Hematopoietic multipotent progenitor cell treated with erythropoietin and hydrocortisone succinate and interleukin-3 and kit ligand, for 4 days (in vitro differentiated cells): Measurements from ENCODE around the gene DEPP1.

Experiments used
- DNase-seq: peaks from one replicate; pipeline ENCODE4 v3.0.0-alpha.2; 2015

DEPP1 gene

DNA sequence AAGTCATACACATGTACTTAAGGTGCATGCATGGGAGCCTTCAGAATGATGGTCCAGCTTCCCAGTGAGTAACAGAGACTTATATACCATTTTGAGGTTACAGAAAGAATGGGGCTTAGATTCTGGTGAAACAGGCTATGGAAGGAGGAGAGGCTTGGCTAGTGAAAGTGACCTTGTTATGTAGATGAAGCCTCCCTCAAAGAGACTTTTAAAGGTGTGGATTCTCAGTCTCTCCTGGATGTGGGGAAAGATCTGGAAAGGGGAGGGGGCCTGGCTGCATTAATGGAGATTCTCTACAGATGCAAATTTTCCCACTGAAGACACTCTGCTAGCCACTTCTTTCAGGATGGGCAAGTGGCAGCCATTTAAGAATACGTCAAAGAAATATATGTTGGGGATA is 13.5 kb downstream of the DEPP1 start:
- DNase-seq = no peak

DNA sequence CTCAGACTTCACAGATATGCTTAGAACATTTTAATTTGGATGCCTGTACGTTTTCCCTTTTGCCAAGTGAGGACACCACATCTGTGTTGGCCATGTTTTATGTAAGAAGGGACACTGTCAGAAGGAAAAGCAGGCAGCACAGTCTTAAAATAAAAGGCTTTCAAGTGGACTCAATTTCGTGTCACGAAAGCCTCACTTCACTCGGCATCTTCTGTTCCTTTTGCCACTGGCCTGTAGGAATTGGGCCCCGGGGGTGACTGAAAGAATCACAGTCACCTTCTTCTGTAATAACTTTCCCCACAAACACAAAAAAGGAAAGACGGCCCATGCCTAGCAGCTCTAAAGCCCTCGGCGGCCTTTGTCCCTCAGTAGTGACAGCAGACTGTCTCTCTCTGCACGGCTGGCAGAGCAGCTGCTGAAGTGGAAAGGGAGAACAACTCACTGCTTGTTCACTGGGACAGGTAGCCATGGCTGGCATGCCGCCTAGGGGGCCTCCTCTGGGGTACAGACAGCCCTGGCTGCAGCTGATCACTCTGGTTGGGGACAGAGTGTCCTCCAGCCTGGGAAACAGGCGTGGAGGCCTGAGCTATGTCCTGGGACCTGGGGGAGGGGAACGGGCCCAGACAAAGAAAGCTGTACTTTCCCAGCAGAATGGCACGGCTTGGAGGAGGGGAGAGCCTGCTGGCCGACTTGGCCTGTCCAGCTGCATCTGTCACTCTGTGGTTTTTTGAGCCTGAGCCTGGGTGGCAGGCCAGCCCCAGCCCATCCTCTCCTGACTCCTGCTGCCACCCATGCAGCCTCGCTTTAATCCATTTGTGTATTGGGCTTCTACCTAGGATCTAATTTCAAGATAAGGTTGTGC is 14.6 kb downstream of the DEPP1 start:
- DNase-seq = no peak

DNA sequence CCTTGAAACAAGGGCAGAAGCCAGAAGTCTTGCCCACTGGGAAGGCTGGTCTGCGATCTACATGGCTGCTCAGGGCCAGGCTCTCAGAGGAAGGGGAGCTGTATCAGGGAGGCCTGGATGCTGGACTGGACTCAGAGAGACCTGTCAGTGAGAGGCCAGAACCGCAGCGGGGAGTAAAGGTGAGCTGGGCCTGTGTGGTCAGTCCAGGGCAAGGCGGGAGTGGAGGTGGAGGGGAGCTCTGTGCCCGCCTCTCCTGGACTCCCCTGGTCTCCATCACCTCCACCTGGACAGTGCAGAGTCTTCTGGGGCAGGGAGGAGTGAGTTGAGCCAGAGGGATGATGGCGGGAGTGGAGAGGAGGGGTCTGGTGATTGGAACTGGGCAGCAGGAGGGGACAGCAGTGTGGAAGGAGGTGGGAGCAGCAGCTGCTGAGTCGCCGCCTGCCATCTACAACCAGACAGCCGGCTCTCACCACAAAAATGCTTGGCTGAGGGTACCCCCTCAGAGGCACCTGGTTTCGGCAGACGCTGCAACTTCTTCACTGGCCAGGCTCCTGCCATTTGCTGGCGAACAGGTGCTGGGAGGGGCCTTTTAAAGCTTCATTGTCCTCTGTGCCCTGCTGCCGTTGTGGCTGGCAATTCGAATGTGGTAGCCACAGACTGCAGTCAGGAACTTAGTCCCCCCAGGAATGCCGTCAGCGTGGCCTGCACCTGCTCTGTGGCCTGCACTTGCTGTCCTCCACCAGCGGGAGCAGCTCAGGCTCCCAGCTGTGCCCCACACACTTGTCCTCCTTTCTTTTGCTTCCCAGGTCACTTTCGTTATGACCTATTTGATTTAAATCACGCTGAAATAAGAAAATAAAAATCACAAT is 15.5 kb downstream of the DEPP1 start:
- no peak for DNase-seq

DNA sequence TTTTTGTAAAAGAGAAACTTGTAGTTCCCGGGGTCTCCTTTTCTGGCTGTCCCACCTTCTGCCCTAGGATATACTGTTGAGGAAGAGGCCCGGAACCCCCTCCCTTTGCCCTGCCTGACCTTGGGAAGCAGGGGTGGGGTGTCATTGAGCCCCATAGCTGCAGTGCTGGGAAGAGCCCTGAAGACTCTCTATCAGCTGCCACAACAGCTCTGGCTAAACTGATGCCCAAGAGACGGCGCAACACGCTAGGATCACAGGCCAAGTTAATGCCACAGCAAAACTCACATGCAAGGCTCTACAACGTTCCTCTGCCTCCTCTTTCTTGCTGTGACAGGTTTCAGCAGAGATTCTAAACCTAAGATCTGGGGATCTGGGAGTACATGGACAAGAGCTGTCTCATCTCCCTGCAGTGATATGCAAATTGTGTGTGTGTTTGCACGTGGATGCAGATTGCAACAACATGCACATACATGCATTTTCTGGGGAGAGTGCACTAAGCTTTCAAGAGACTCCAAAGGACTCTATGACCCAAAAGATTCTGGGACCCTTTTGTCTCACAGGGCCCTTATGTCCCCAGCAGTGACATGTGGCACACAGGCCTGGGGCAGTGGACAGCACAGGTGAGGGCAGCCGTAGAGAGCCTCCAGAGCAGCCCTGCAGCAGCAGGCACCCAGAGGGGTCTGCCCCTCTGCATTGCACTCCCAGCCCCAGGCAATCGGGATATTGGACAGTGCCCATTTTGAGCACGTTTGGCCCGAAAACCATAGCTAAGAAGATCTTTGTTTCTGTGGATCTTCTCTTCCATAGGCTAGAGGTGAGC is 16.5 kb downstream of the DEPP1 start:
- DNase-seq = no peak

DNA sequence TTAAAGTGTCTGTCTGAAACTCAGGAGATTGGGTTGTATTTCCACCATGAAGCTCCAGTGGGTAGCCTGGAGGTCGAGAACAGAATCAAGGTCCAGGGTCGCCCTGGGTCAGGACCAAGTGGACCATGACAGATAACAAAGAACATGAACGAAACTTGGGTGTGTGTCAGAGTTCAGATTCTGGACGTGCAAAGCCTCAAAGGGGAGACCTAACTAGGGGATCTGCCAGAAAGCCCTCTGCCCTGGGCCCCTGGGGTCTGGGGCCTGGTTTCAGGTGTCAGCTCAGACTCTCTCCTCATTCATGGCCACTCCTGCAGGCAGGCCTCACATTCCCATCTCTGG is 17.4 kb downstream of the DEPP1 start:
- no peak for DNase-seq

DNA sequence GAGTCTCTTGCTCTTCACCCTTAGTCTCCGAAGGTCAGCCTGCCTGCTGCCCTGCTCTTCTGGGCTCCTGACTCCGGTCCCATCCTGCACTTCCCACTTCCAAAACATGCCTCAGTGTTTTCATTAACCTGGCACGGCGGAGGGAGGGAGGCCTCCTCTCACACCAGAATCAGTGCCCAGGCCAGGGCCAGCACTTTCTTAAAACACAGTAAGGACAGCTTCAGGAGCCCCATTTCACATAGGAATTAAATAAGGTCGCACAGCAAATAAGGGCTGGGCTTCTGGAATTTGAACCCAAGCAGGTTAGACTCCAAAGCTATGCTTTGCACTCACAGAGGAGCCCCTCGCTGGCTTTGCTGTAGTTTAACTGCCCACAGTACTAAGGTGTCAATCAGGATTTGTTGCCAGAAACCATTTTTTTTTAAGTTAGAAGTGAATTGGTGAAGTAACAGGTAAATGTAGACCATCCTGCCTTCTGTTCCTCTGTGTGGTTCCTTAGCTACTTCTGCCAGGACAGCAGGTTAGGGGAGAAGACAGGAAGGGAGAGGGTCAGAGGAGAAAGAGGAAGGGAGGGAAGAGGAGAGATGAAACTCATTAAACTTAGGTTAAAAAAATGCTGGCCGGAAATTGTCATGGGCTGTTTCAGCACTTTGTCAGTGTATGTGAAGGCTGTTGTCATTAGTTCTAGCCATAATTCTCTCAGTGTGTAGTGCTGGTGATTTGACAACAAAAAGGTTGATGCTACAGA is 18.0 kb downstream of the DEPP1 start:
- DNase-seq = no peak

DNA sequence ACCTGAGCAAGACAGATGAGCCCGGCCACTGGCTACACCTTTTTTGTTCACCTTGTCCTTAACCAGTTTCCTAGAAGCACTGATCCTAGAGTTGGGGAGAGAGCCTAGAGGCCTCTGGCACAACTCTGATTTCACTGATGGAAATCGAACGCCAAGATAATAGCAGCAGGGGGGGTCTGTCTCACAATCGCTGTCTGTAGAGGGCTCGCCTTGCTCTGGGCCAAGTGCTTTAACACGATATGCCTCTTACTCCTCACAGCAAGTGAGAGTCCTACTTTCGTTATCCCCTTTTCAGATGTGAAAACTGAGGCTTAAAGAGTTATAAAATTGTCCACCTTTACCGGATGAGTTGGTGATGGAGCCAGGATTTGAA is 18.5 kb downstream of the DEPP1 start:
- no peak for DNase-seq

DNA sequence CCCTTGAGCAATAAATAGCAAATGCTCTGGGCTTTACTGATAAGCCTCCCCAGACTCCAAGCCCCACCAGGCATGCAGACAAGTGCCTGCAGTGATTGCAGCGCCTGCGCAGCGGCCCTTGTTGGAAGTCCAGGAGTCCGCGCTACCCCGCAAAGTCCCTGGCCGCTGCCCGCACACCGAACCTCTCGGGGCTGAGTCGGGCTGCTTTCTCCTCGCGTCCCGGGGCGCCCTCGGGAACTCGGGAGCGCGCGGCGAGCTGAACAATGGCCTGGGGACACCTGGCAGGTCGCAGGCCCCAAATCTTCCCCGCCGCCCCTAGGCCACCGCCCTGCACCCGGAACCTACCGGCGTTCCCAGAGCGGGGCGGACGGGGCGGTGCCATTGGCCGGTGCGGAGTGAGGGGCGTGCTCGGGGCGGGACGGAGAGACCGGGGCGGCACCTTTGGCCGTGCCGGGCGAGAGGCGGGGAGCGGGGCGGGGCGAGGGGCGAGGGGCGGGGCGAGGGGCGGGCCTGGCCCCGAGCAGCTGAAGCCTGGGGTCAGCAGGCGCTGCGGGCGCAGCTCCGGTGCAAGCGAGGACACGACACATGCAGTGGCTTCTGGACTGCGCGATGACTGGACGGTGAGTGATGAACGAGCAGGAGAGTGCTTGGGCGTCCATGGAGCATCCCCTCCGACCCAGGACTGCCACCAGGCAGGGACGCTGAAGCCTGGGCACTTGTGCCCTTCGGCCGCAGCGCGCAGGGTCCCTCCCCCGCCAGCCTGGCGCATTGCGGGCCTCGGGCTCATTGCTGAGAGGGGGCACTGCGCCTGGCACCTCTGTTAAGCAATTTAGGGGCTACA is 19.1 kb downstream of the DEPP1 start, which contains the start of gene RASSF4:
RASSF4 (plus strand) TSS at position 556 of the 841 bp plus-strand sequence. CDS start 10,401 bp downstream, outside the sequence.
- peak; percentile 94 for DNase-seq

DNA sequence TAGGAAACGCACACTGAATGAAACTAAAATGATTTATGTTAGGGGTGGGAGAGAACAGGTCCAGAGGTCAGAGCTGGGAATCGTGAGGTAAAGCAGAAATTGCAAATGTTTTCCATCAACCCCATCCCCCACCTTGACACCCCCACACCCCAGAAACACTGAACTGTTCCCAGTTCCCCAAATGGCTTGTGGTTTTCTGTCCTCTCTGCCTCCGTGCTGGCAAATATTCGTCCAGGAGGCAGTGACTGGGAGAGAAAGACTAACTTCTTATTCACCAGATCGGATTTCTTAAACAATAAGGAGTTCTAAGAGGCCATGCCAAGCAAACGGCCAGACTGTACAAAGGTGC is 19.7 kb downstream of the DEPP1 start:
- no peak for DNase-seq

DNA sequence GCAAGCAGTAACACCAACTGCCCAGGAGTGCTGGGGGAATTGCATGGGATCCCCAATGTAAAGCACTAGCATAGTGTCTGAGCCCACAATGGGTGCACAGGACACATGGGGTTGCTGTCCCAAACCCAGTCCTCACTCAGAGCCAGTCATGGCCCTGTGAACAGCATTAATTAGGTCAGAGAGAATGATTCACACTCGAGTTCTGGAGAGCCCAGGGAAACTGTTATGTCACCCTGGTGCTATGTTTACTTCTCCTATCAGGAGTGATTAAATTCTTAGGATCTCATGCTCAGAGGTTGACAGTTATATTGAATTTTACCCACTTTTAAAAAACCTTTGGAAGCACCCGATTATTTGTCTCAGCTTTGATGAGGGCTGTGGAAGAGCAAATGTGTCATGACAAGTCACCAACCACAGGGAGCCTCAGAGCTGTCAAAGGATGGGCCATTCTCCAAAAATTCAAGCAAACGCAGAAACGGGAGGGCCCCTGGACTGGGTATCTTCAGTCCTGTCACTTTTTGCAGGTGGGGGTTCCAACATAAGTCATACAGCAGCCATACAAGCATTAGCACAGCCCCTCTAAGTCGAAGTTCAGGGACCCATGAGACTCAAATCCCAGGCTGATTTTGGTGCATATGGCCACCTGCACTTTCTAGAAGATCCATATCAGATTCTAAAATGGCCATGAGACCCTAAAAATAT is 20.3 kb downstream of the DEPP1 start:
- no peak for DNase-seq

DNA sequence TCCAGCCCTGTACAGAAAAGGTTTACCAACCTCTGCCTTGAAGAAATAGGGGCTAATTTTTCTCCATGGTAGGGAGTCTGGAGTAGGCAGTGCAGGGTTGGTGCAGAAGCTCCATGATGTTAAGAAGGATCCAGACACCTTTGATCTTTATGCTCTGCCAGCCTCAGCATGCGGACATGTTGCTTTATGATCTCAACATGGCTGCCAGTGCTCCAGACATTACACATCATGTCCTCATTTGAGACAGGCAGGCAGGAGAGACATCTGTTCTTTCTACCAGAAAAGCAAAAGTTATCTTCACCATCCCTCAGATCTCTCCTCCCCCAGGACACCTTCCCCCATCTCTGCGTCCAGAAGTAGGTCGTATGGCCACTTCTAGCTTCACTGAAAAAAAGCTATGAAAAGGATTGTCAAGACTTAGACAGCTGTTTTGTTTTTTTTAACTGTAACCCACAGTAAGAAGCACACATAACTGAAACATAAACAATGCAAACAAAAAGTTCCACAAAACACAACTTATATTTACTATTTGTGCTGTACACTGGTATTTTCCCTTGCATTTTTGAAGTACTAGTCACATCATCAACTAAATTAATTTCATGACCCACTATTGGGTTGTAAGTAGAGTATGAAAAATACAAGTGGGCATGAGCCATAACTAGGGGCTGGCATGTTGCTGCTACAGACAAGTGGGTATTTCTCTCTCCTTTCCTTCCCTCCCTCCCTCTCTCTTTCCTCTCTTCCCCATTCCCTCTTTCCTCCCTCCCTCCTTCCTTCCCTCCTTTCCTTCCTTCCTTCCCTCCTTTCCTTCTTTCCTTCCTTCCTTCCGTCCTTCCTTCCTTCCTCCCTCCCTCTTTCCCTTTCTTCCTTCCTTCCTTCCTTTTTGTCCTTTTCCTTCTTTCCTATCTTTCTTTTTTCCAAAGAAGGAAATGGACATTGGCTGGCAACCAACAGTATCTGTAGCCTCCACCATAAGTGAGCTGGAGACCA is 21.6 kb downstream of the DEPP1 start:
- no peak for DNase-seq

DNA sequence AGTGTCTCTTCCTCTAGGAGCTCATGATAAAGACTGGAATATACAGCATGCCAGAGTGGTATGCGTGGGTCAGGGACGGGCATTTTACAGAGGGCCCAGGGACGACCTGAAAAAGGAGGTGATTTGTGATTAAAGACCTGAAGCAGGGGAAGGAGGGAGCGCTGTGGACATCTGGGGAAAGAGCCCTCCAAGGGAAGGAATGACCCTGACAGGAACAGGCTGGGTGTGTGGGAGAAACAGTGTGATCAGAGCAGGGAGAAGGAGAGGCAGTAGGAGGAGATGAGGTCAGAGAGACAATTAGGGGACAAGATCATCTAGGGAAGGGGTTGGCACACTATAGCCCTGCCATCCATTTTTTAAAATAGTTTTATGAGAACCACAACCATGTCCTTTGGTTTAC is 22.4 kb downstream of the DEPP1 start:
- no peak for DNase-seq

DNA sequence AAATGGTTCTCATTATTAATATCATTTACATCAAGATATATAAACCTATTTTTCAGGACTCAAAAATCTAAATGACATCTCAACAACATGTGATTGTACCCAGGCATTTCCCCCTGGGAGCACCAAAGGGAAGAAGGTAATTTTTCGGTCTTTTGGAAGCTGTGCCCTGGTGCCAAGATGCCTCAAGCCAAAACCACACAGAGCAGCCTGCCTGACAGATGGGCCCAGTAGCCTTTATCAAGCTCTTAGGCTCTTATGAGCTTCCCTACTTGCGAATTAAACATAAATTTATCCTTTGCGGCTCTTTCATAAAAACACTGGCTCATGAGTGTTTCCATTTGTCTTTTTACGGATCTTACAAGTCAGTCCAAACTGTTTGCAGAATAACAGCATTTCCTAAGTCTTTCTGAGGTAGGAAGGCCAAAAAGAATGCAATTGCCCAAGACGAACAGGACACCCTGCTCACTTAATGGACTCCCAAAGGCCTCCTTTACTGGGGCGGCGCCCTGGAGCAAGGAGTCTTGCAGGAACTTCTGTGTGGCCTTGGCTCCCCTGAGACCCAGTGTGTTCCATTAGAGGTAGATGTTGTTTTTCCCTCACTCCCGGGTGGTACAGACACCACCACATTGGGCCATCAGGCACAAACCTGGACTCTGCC is 23.1 kb downstream of the DEPP1 start:
- DNase-seq = no peak

DNA sequence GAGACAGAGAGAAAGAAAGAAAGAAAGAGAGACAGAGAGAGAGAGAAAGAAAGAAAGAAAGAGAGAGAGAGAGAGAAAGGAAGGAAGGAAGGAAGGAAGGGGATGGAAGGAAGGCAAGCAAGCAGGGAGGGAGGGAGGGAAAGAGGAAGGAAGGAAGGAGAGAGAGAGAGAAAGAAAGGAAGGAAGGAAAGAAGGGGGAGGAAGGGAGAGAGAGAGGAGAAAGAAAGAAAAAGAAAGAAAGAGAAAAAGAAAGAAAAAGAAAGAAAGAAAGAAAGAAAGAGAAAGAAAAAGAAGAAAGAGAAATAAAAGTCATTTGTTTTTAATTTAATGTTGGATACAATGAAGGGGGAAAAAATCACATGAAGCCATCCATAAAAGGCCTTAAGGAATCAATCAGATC is 23.6 kb downstream of the DEPP1 start:
- DNase-seq = no peak

DNA sequence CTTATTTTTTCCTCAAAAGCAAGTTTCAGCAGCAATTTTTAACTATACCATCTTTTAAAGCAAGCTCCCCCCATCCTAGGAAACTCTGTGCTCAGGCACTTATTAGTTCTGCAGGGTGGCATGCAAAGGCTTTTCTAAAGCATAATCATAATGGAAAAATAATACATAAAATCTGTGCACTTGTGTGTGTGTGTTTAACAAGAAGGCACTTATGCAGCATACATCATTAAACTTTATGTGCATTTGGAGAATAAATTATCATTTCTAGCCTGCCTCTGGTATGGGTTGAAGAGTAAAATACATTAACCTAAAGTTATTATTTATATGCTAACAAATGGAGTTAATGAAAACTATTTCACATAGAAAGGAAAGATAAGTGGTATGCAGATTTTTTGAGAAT is 24.6 kb downstream of the DEPP1 start:
- DNase-seq = no peak

DNA sequence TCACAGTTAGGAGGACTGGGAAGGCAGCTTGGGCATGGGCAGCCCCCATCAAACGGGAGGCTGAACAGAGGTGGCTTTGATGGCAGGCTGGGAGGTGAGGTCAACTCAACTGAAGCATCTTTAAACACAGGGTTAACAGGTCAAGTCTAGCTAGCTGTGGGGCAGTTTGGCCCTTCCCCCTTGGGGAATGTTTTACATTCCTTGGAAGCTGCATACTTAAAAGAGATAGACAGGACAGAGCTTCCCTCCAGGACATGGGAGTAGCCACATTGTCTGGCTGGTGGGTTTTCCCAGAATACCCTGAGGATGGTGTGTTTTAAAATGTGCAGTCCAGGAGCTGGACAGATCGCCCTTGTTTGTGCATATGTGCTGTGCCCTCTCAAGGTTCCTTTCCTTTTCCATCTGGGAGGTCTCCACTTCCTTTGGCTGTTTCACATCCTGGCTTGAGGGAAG is 25.8 kb downstream of the DEPP1 start:
- no peak for DNase-seq

DNA sequence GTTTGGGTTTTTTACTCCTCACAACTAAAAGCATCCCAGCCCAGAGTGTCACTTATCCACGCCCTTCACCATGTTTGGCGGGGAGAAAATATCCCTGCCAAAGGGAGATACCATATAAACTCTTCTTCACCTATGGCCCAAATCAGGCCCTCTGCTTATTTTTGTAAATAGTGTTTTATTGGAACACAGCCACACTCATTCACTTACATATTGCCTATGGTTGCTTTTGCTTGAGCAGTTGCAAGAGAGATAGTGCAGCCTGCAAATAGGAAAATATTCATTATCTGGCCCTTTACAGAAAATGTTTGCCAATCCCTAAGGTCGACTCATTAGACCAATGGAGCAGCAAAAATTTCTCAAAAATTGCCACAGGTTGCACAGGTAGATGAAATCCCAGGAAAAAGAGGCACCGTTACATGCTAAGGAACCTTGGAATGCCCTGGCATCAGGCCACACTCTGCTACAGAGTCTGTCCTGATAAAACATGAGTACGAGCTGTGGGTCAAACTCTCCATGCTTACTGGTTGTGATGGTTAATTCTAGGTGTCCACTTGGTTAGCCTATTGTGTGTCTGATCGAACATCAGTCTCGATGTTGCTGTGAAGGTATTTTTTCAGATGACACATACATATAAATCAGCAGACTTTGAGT is 26.9 kb downstream of the DEPP1 start:
- no peak for DNase-seq
